ENCODE results near the gene DEFB132.

Gene DEFB132

GRCh38 chr20:297925-298775 lies 40.6 kb downstream of the DEFB132 start:
- DNase-seq (ENCODE audit: extremely low read depth, low read depth) = no peak
- TF ChIP-seq CTCF (IDR thresholded peaks at IDR 0.05; ENCODE audit: low read depth, low read length) = no peak

- no peak for DNase-seq (ENCODE audit: extremely low read depth, low read depth)
- no peak for TF ChIP-seq CTCF (IDR thresholded peaks at IDR 0.05; ENCODE audit: low read depth, low read length)
Observed at GRCh38 chr20:298776-299391, 41.4 kb downstream of the DEFB132 start.

- no peak for TF ChIP-seq CTCF (IDR thresholded peaks at IDR 0.05; ENCODE audit: low read depth, low read length)
- DNase-seq (ENCODE audit: extremely low read depth, low read depth) = no peak
Observed at GRCh38 chr20:300345-300990, 42.9 kb downstream of the DEFB132 start.

GRCh38 chr20:301886-302848 lies 44.6 kb downstream of the DEFB132 start:
- DNase-seq (ENCODE audit: extremely low read depth, low read depth) = no peak
- no peak for TF ChIP-seq CTCF (IDR thresholded peaks at IDR 0.05; ENCODE audit: low read depth, low read length)

- no peak for DNase-seq (ENCODE audit: extremely low read depth, low read depth)
- no peak for TF ChIP-seq CTCF (IDR thresholded peaks at IDR 0.05; ENCODE audit: low read depth, low read length)
Observed at GRCh38 chr20:305745-306144, 48.2 kb downstream of the DEFB132 start.

- TF ChIP-seq CTCF (IDR thresholded peaks at IDR 0.05; ENCODE audit: low read depth, low read length) = no peak
- DNase-seq (ENCODE audit: extremely low read depth, low read depth) = no peak
Observed at GRCh38 chr20:308427-309038, 51.0 kb downstream of the DEFB132 start.

Data from AG09319 (cell line).